Endothelial cell (in vitro differentiated cells): Measurements from ENCODE around the gene CRADD. TPM values are rescaled to one million over a fixed set of nuclear protein-coding genes. Genes with fewer than 3 reads are reported as not detected.

Experiments used
- DNase-seq: peaks from one replicate; pipeline ENCODE4 v3.0.0; 2021; ENCODE audit warnings: low spot score
- H3K27ac Mint-ChIP-seq: one replicate; pipeline ENCODE4 v1.8.0; 2021; ENCODE audit warnings: mixed read lengths, inconsistent platforms; ENCODE audit not compliant: unreplicated experiment
- H3K27me3 Mint-ChIP-seq: one replicate; pipeline ENCODE4 v1.8.0; 2021; ENCODE audit warnings: mild to moderate bottlenecking, moderate library complexity, mixed read lengths, inconsistent platforms; ENCODE audit not compliant: unreplicated experiment
- H3K36me3 Mint-ChIP-seq: one replicate; pipeline ENCODE4 v1.8.0; 2021; ENCODE audit warnings: mild to moderate bottlenecking, low read depth, mixed read lengths, inconsistent platforms; ENCODE audit not compliant: unreplicated experiment
- H3K4me1 Mint-ChIP-seq: one replicate; pipeline ENCODE4 v1.8.0; 2021; ENCODE audit warnings: mild to moderate bottlenecking, mixed read lengths, inconsistent platforms; ENCODE audit not compliant: unreplicated experiment
- H3K4me3 Mint-ChIP-seq: one replicate; pipeline ENCODE4 v1.8.0; 2021; ENCODE audit warnings: mild to moderate bottlenecking, mixed read lengths, inconsistent platforms; ENCODE audit not compliant: unreplicated experiment
- H3K9me3 Mint-ChIP-seq: one replicate; pipeline ENCODE4 v1.8.0; 2021; ENCODE audit warnings: mixed read lengths, inconsistent platforms; ENCODE audit not compliant: unreplicated experiment
- total RNA-seq: library from RNA; stranded (reverse); fragmentation: NEBNext Ultra II Directional; extraction: Animal tissue kit (Norgen Biotek cat#: 25700); gene quantifications from one replicate; pipeline ENCODE4 v1.2.1, GENCODE V29; 2021; ENCODE audit not compliant: unreplicated experiment
- TF ChIP-seq, protein P1 (sequence below): fragments of 200-600 bp; sonication (generic); IDR thresholded peaks from one replicate; pipeline ENCODE4 v1.5.0; 2021; ENCODE audit warnings: antibody characterized with exemption; ENCODE audit not compliant: unreplicated experiment

Gene CRADD
- total RNA-seq, 1 donor from 2014 or later: 6.5 TPM

DNA sequence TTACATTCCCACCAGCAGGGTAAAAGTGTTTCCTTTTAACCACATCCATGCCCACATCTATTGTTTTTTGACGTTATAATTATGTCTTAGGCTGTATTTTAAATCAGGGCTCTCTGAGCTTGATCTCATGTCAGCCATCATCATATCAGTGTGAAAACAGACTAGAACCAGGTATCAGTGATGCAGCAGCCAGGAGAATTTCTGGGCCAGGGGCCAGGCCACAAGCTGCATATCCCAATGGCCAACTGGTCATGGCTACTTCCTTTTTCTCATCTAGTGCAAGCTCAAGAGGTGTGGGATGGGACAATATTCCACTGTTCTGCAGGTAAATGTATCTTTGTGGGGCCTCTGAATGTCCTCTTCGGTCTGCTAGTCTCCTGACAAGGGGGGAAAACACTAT is 125.1 kb downstream of the CRADD start:
- Mint-ChIP-seq H3K4me1 (no peaks in the 10 kb centered on the region), H3K27ac (no peak overlapping the region), H3K9me3 (no peaks in the 10 kb centered on the region), H3K27me3 (no peaks in the 10 kb centered on the region), H3K4me3 (no peak overlapping the region), H3K36me3 (no peaks in the 10 kb centered on the region)
- no peak for DNase-seq
- TF ChIP-seq, protein P1, sequence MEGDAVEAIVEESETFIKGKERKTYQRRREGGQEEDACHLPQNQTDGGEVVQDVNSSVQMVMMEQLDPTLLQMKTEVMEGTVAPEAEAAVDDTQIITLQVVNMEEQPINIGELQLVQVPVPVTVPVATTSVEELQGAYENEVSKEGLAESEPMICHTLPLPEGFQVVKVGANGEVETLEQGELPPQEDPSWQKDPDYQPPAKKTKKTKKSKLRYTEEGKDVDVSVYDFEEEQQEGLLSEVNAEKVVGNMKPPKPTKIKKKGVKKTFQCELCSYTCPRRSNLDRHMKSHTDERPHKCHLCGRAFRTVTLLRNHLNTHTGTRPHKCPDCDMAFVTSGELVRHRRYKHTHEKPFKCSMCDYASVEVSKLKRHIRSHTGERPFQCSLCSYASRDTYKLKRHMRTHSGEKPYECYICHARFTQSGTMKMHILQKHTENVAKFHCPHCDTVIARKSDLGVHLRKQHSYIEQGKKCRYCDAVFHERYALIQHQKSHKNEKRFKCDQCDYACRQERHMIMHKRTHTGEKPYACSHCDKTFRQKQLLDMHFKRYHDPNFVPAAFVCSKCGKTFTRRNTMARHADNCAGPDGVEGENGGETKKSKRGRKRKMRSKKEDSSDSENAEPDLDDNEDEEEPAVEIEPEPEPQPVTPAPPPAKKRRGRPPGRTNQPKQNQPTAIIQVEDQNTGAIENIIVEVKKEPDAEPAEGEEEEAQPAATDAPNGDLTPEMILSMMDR: no peak

GRCh38 chr12:93802698-93803423 is 125.7 kb downstream of the CRADD start:
- Mint-ChIP-seq H3K27ac (no peak overlapping the region), H3K4me3 (no peak overlapping the region), H3K4me1 (no peaks in the 10 kb centered on the region), H3K9me3 (no peaks in the 10 kb centered on the region), H3K27me3 (no peaks in the 10 kb centered on the region), H3K36me3 (no peaks in the 10 kb centered on the region)
- no peak for DNase-seq
- TF ChIP-seq, protein P1: no peak

DNA sequence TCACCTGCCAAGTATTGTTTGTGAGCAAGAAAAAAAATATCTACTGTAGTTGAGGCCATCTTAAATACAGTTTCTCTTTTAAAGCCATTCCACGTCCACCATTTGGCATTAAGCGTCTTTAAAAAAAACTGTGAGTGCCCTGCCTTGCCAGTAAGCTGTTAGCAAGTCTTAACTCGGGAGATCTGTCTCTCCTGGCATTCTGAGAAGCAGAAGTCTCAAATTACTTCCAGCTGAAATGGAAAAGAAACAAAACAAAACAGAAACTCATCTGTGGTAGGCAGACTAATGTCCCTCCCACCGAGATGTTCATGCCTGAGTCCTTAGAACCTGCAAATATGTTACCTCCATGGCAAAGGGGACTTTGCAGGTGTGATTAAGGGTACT is 126.2 kb downstream of the CRADD start:
- no peaks in the 10 kb centered on the region for H3K27me3 Mint-ChIP-seq
- DNase-seq: no peak
- no peaks in the 10 kb centered on the region for H3K36me3 Mint-ChIP-seq
- H3K9me3 Mint-ChIP-seq: no peaks in the 10 kb centered on the region
- TF ChIP-seq, protein P1: no peak
- H3K4me1 Mint-ChIP-seq: no peaks in the 10 kb centered on the region
- H3K4me3 Mint-ChIP-seq: no peak overlapping the region
- no peak overlapping the region for H3K27ac Mint-ChIP-seq

GRCh38 chr12:93804392-93805179 is 127.4 kb downstream of the CRADD start:
- Mint-ChIP-seq H3K9me3 (no peaks in the 10 kb centered on the region), H3K36me3 (no peaks in the 10 kb centered on the region), H3K4me3 (no peak overlapping the region), H3K4me1 (no peaks in the 10 kb centered on the region), H3K27me3 (no peaks in the 10 kb centered on the region), H3K27ac (no peak overlapping the region)
- TF ChIP-seq, protein P1: no peak
- no peak for DNase-seq

DNA sequence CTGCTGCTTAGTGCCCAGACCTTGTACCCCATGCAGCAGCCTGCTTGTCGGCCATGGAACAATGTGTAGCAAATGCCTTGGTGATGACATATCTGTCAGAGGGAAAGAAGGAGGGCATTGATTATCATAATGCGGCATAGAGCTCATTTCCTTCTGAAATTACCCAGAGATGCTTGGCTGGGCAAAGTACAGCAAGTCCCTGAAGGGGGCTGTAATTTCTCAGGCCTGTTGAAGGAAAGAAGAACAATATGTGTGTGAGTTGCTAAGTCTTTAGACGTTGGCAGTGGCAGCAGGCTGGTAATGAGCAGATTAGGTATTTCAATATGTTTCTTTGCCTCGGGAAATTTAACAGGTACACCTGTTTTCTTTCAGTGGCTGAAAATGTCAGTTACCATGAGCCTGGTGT is 128.6 kb downstream of the CRADD start:
- no peak overlapping the region for H3K4me3 Mint-ChIP-seq
- no peak for DNase-seq
- no peaks in the 10 kb centered on the region for H3K9me3 Mint-ChIP-seq
- no peaks in the 10 kb centered on the region for H3K4me1 Mint-ChIP-seq
- no peak overlapping the region for H3K27ac Mint-ChIP-seq
- H3K36me3 Mint-ChIP-seq: no peaks in the 10 kb centered on the region
- TF ChIP-seq, protein P1: no peak
- no peaks in the 10 kb centered on the region for H3K27me3 Mint-ChIP-seq
